Lower lobe of right lung (tissue), 2 donors: ENCODE data around the gene FPR2. TPM values are rescaled to one million over a fixed set of nuclear protein-coding genes. Genes with fewer than 3 reads are reported as not detected.

Source experiments
- ATAC-seq, 2 donors: fragments of 200-7000 bp; cut with Tn5 transposase; one replicate each; pipeline ENCODE4 v1.9.1; 2020 to 2022; ENCODE audit warnings: mild to moderate bottlenecking in 2 of 2, moderate library complexity in 2 of 2
- DNase-seq: peaks from one replicate; pipeline ENCODE4 v3.0.0-alpha.2; 2020
- H3K27ac ChIP-seq: fragments of 200-600 bp; one replicate; pipeline ENCODE4 v1.8.0; 2022
- H3K27me3 ChIP-seq: fragments of 200-600 bp; one replicate; pipeline ENCODE4 v1.8.0; 2022; ENCODE audit warnings: low read depth
- H3K36me3 ChIP-seq: fragments of 200-600 bp; one replicate; pipeline ENCODE4 v1.8.0; 2022; ENCODE audit warnings: mild to moderate bottlenecking
- H3K4me1 ChIP-seq: fragments of 200-600 bp; one replicate; pipeline ENCODE4 v1.8.0; 2022
- H3K4me3 ChIP-seq: fragments of 200-600 bp; one replicate; pipeline ENCODE4 v1.8.0; 2022; ENCODE audit warnings: mild to moderate bottlenecking
- H3K9me3 ChIP-seq: fragments of 200-600 bp; one replicate; pipeline ENCODE4 v1.8.0; 2022
- intact Hi-C: fragments of 100-400 bp; cut with DNase I; formaldehyde crosslinking; loops from one replicate; pipeline ENCODE4 v1.11.0; 2022
- total RNA-seq: library from RNA; stranded (reverse); fragmentation: NEBNext Ultra II Directional; extraction: Animal tissue kit (Norgen Biotek cat#: 25700); gene quantifications from one replicate; pipeline ENCODE4 v1.2.1, GENCODE V29; 2021
- TF ChIP-seq, protein P1 (sequence below): fragments of 200-600 bp; IDR thresholded peaks from one replicate; pipeline ENCODE4 v1.8.0; 2022; ENCODE audit warnings: antibody characterized with exemption, mild to moderate bottlenecking
- donor health status: DM: no; HTN: yes; CAD: no; lungs with severe emphysema.

Gene FPR2
- total RNA-seq, 1 donor from 2014 or later: 29.4 TPM

DNA sequence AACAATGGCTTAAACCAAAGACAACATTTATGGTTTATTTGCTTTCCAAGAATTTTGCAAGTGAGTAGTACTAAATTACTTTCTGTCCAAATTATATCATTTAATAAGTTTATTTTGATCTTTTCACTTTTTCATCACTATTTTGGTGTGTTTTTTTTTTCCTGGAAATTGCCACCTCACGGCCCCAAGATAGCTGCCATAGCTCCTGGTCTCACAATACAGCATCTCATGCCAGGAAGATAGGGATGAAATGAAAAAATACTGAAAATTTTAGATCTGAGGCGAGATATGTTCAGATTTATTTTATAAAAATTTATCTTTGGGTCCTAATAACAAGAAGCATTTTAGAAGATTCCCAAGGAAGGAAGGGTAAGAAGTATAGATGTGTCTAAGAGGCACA is 27.0 kb downstream of the FPR2 start:
- TF ChIP-seq, protein P1, sequence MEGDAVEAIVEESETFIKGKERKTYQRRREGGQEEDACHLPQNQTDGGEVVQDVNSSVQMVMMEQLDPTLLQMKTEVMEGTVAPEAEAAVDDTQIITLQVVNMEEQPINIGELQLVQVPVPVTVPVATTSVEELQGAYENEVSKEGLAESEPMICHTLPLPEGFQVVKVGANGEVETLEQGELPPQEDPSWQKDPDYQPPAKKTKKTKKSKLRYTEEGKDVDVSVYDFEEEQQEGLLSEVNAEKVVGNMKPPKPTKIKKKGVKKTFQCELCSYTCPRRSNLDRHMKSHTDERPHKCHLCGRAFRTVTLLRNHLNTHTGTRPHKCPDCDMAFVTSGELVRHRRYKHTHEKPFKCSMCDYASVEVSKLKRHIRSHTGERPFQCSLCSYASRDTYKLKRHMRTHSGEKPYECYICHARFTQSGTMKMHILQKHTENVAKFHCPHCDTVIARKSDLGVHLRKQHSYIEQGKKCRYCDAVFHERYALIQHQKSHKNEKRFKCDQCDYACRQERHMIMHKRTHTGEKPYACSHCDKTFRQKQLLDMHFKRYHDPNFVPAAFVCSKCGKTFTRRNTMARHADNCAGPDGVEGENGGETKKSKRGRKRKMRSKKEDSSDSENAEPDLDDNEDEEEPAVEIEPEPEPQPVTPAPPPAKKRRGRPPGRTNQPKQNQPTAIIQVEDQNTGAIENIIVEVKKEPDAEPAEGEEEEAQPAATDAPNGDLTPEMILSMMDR: no peak
- no peak for ATAC-seq

GRCh38 chr19:51789061-51789795 is 28.2 kb downstream of the FPR2 start:
- Histone ChIP-seq H3K4me3 (no peak overlapping the region), H3K36me3 (no peaks in the 10 kb centered on the region), H3K9me3 (no peaks in the 10 kb centered on the region), H3K27me3 (peaks cover 7% of the 10 kb centered on the region), H3K4me1 (peaks cover 5% of the 10 kb centered on the region), H3K27ac (peak overlapping the region; percentile 18)
- DNase-seq: no peak
- ATAC-seq: peak; percentile 37 to 40
- intact Hi-C loops: no loop called here
- TF ChIP-seq, protein P1: no peak

More for the DNA sequence above, 27.0 kb downstream of the FPR2 start:
- Histone ChIP-seq H3K4me1 (peaks cover 5% of the 10 kb centered on the region), H3K9me3 (no peaks in the 10 kb centered on the region), H3K4me3 (no peak overlapping the region), H3K27me3 (peaks cover 7% of the 10 kb centered on the region), H3K36me3 (no peaks in the 10 kb centered on the region), H3K27ac (no peak overlapping the region)
- no peak for DNase-seq
- intact Hi-C loops: no loop called here

DNA sequence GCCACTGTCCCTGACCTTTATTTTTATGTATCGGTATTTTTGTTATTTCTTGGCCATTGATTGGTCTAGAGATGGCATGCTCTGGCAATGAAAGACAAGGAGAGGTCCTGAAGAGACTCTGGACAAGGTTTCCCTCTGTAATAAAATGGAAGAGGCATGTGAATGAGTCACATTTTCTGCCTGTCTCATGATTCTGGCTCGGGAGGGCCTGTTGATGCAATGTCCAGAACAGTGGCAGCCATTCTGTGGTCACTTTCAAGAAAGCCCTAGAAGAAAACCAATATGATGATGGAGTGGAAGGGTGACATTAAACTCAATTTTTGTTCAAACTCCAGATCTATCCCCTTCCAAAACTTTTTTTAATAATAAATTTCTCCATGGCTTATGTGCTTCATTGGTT is 32.0 kb downstream of the FPR2 start:
- TF ChIP-seq, protein P1: no peak
- intact Hi-C loops: no loop called here
- ATAC-seq: no peak
- Histone ChIP-seq H3K36me3 (no peaks in the 10 kb centered on the region), H3K9me3 (no peaks in the 10 kb centered on the region), H3K27me3 (peaks cover 7% of the 10 kb centered on the region), H3K4me3 (no peak overlapping the region), H3K27ac (no peak overlapping the region), H3K4me1 (peaks cover 2% of the 10 kb centered on the region)
- DNase-seq: no peak

DNA sequence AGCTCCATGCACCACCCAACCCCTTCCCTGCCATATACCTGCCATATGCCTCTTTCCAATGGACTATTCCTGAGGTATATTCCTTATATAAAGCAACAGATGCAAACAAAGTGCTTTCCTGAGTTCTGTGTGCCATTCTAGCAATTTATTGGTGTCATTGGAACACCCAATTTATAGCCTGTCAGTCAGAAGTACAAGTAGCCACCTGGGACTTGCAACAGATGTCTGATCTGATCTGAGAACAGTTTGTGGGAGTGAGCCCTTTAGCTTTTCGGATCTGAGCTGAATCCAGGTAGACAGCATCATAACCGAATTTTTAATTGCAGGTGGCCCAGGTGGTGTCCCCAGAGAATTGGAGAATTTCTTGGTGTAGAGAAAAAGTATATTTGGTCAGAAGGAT is 33.0 kb downstream of the FPR2 start:
- DNase-seq (no peak), ATAC-seq (no peak)
- TF ChIP-seq, protein P1: no peak
- intact Hi-C loops: no loop called here
- Histone ChIP-seq H3K27ac (no peak overlapping the region), H3K27me3 (peaks cover 7% of the 10 kb centered on the region), H3K4me1 (peaks cover 12% of the 10 kb centered on the region), H3K9me3 (no peaks in the 10 kb centered on the region), H3K4me3 (no peak overlapping the region), H3K36me3 (no peaks in the 10 kb centered on the region)

GRCh38 chr19:51794885-51795490 is 34.0 kb downstream of the FPR2 start, which contains the start of gene FPR3:
Gene FPR3, plus strand, starts transcription at chr19:51795157. Its CDS starts 28,592 bp downstream, at chr19:51823749.
- H3K9me3 ChIP-seq: no peaks in the 10 kb centered on the region
- H3K27ac ChIP-seq: peak within 1 kb of the TSS; percentile 88
- TF ChIP-seq, protein P1: no peak
- no peaks in the 10 kb centered on the region for H3K27me3 ChIP-seq
- H3K4me1 ChIP-seq: peaks cover 21% of the 10 kb centered on the region
- intact Hi-C loops: no loop called here
- peak within 1 kb of the TSS; percentile 39 for H3K4me3 ChIP-seq
- no peaks in the 10 kb centered on the region for H3K36me3 ChIP-seq
- ATAC-seq (no peak), DNase-seq (no peak)
